ENCODE data around the gene GNL1. TPM values are rescaled to one million over a fixed set of nuclear protein-coding genes. Genes with fewer than 3 reads are reported as not detected.

The GNL1 gene
- total RNA-seq, 5 donors from 2014 or later (not counting 1 experiment from before 2014, with no cell fraction given), result 65.5 to 167 (median 72.9) TPM

DNA sequence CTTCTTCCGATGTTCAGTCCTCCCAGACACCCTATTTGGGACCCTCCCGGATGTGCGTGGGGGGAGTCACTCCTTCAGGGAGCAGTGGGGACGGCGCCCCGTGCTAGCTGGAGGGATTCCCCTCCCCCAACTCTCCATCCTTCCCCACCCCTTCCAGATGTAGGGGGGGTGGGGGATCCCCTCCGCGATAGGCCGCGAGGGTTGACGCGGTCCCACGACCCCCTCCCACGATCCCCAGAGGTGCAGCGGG lies 548 bp downstream of the GNL1 start:
- peaks cover 18 to 39% of the 10 kb centered on the region in 2 donors for H3K36me3 ChIP-seq (ENCODE audit: control insufficient read depth in 2 of 2, extremely low read depth in 1 of 2, insufficient read depth in 1 of 2, low read length in 1 of 2)
- DNase-seq (no peak), ATAC-seq (replicated peaks in 1 of 4) (no peak)
- CTCF ChIA-PET, result interaction anchor here in 1 of 2 donors (0.6 to 2.5 kb wide), 3 partner anchors 11 to 175 kb away, joined by 3 to 17 read pairs (median 3); no protein-coding TSS in a partner anchor
- POLR2A ChIA-PET, result interaction anchor here (0.6 to 2.5 kb wide), 6 partner anchors 11 to 65 kb away, joined by 3 to 21 read pairs (median 6); partner anchors contain the start of gene ABCF1 (in 1 of the 2)
- Mint-ChIP-seq H3K36me3 (peaks cover 34% of the 10 kb centered on the region), H3K27me3 (no peaks in the 10 kb centered on the region), H3K4me1 (peaks cover 50 to 51% (median 50%) of the 10 kb centered on the region in 3 donors), H3K9me3 (no peaks in the 10 kb centered on the region), H3K4me3 (peak overlapping the region; percentile 98 to 100 (median 98)), H3K27ac (peak overlapping the region; percentile 99 to 100)
- H3K27ac ChIP-seq (ENCODE audit: low read length), result peak overlapping the region; percentile 98
- H3K4me1 ChIP-seq (ENCODE audit: control insufficient read depth in 1 of 2, extremely low read depth in 1 of 2, insufficient read depth in 2 of 2, low read length in 2 of 2), result peaks cover 19 to 28% of the 10 kb centered on the region in 2 experiments
- peak overlapping the region; percentile 95 to 97 for H3K4me3 ChIP-seq (ENCODE audit: control insufficient read depth in 1 of 2, extremely low read depth in 1 of 2, low read length in 1 of 2)
- 0% methylated on average over 2 of the region's 15 CpGs for WGBS (ENCODE audit: insufficient coverage)
- H3K27me3 ChIP-seq (replicated peaks in 1 of 2; ENCODE audit: control insufficient read depth in 2 of 2, extremely low read depth in 1 of 2, insufficient read depth in 2 of 2, low read length in 1 of 2), result no peaks in the 10 kb centered on the region
- no peaks in the 10 kb centered on the region for H3K9me3 ChIP-seq

DNA sequence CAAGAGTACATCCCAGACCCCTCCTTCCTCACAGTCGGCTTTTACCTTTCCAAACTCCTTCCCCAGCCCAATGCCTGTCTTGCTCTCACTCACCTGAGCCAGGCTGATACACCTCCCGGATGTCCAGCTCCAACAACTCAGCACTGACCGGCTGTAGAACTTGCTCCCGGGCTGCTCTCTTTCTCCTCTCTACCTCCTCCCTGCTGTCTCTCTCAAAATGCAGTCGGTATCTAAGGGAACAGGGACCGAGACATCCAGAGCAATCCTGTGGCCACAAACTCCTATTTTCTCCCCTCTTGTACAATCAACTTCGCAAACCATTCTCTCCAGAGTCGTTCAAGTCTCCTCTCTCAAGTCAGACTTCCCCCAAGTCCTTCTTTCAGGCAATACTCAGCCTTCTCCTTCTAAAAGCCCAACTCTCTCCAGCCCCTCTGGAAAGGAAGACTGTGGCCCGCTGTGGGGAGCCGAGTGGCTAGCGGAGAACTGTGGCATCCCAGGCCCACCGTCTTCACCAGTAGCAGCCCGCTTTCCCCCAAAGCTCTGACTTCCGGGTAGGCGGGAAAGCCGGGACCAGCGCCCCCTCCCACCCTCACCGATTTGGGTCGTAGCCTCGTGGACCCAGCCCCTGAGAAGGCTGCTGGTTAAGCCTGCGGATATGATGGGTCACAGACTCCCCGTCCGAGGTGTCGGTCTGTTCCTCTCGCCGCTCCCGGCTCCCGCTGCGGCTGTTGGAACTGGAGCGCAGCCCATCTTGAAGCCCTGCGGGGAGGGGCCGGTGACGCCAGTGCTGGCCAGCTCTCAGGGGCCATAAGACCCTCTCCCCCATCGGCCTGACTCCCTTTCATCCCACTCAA lies 1.1 kb downstream of the GNL1 start:
- peak in 4 of 35 experiments; percentile 9 to 16 (median 13) for DNase-seq
- H3K9me3 Mint-ChIP-seq, result no peaks in the 10 kb centered on the region
- WGBS (ENCODE audit: insufficient coverage), result 24% methylated on average over 30 of the region's 34 CpGs
- H3K9me3 ChIP-seq, result no peaks in the 10 kb centered on the region
- H3K27me3 Mint-ChIP-seq, result no peaks in the 10 kb centered on the region
- H3K27ac Mint-ChIP-seq, result peak overlapping the region; percentile 99 to 100
- no peaks in the 10 kb centered on the region for H3K27me3 ChIP-seq (replicated peaks in 1 of 2; ENCODE audit: control insufficient read depth in 2 of 2, extremely low read depth in 1 of 2, insufficient read depth in 2 of 2, low read length in 1 of 2)
- H3K27ac ChIP-seq (ENCODE audit: low read length), result peak overlapping the region; percentile 98
- peak overlapping the region; percentile 95 to 97 for H3K4me3 ChIP-seq (ENCODE audit: control insufficient read depth in 1 of 2, extremely low read depth in 1 of 2, low read length in 1 of 2)
- POLR2A ChIA-PET, result interaction anchor here (0.5 to 2.5 kb wide), 9 partner anchors 10 to 173 kb away, joined by 3 to 21 read pairs (median 4); partner anchors contain the start of gene ABCF1 (in 1 of the 2)
- no peak for ATAC-seq (replicated peaks in 1 of 4)
- peaks cover 39% of the 10 kb centered on the region for H3K36me3 Mint-ChIP-seq
- H3K4me1 Mint-ChIP-seq, result peaks cover 47 to 50% (median 50%) of the 10 kb centered on the region in 3 donors
- CTCF ChIA-PET, result interaction anchor here in 1 of 2 donors (0.6 to 2.8 kb wide), 5 partner anchors 10 to 176 kb away, joined by 3 to 17 read pairs (median 9); no protein-coding TSS in a partner anchor
- peaks cover 19 to 28% of the 10 kb centered on the region in 2 experiments for H3K4me1 ChIP-seq (ENCODE audit: control insufficient read depth in 1 of 2, extremely low read depth in 1 of 2, insufficient read depth in 2 of 2, low read length in 2 of 2)
- H3K4me3 Mint-ChIP-seq, result peak overlapping the region; percentile 98 to 100 (median 98)
- H3K36me3 ChIP-seq (ENCODE audit: control insufficient read depth in 2 of 2, extremely low read depth in 1 of 2, insufficient read depth in 1 of 2, low read length in 1 of 2), result peaks cover 19 to 44% of the 10 kb centered on the region in 2 donors

GRCh38 chr6:30554404-30554803 lies 1.9 kb downstream of the GNL1 start:
- no peak overlapping the region for H3K27ac ChIP-seq (ENCODE audit: low read length)

DNA sequence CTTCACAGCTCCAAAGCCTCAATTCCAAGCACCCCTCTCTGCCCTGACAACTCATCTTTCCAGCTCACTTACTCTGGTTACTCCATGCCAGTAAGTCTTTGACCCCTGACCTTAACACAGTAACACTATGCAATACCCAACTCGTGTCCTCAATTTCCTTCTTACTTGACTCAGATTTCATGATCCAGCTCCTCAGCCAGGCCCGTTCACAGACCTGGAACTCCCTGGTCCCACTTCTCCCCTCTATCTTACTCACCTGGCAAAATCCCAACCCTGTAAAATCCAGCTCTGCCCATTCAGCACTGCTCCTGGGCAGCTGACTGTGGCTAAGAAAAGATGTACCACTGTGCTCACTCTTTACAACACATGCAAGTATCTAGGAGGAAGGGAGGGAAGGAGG lies 7.9 kb downstream of the GNL1 start:
- 100% methylated on average over 2 of the region's 2 CpGs for WGBS (ENCODE audit: insufficient coverage)
- peaks cover 25 to 58% of the 10 kb centered on the region in 2 donors for H3K36me3 ChIP-seq (ENCODE audit: control insufficient read depth in 2 of 2, extremely low read depth in 1 of 2, insufficient read depth in 1 of 2, low read length in 1 of 2)
- H3K4me3 ChIP-seq (ENCODE audit: control insufficient read depth in 1 of 2, extremely low read depth in 1 of 2, low read length in 1 of 2), result no peak overlapping the region
- Mint-ChIP-seq H3K9me3 (no peaks in the 10 kb centered on the region), H3K36me3 (peaks cover 46% of the 10 kb centered on the region), H3K4me1 (peaks cover 16 to 26% (median 20%) of the 10 kb centered on the region in 3 donors), H3K27me3 (no peaks in the 10 kb centered on the region), H3K4me3 (no peak overlapping the region), H3K27ac (peak overlapping the region in 1 of 2 donors; percentile 19)
- ATAC-seq (replicated peaks in 1 of 4), result no peak
- no peaks in the 10 kb centered on the region for H3K9me3 ChIP-seq
- DNase-seq, result no peak
- H3K27me3 ChIP-seq (replicated peaks in 1 of 2; ENCODE audit: control insufficient read depth in 2 of 2, extremely low read depth in 1 of 2, insufficient read depth in 2 of 2, low read length in 1 of 2), result no peaks in the 10 kb centered on the region
- H3K27ac ChIP-seq (ENCODE audit: low read length), result no peak overlapping the region
- POLR2A ChIA-PET, result interaction anchor here (0.5 to 1.3 kb wide), 3 partner anchors 32 to 131 kb away, joined by 3 to 6 read pairs (median 3); no protein-coding TSS in a partner anchor
- CTCF ChIA-PET, result no interaction called here
- peaks cover 13 to 16% of the 10 kb centered on the region in 2 experiments for H3K4me1 ChIP-seq (ENCODE audit: control insufficient read depth in 1 of 2, extremely low read depth in 1 of 2, insufficient read depth in 2 of 2, low read length in 2 of 2)

More at GRCh38 chr6:30554404-30554803, 1.9 kb downstream of the GNL1 start:
- H3K4me3 ChIP-seq (ENCODE audit: control insufficient read depth in 1 of 2, extremely low read depth in 1 of 2, low read length in 1 of 2), result no peak overlapping the region
- Mint-ChIP-seq H3K27me3 (no peaks in the 10 kb centered on the region), H3K9me3 (no peaks in the 10 kb centered on the region), H3K36me3 (peaks cover 44% of the 10 kb centered on the region), H3K4me3 (peak overlapping the region; percentile 98 to 100 (median 98)), H3K27ac (peak overlapping the region; percentile 20 to 100), H3K4me1 (peaks cover 39 to 47% (median 43%) of the 10 kb centered on the region in 3 donors)
- CTCF ChIA-PET, result interaction anchor here (0.6 to 2.8 kb wide), 3 partner anchors 9 to 14 kb away, joined by 5 to 11 read pairs (median 9); no protein-coding TSS in a partner anchor
- ATAC-seq (replicated peaks in 1 of 4) (no peak), DNase-seq (no peak)
- H3K9me3 ChIP-seq, result no peaks in the 10 kb centered on the region
- H3K4me1 ChIP-seq (ENCODE audit: control insufficient read depth in 1 of 2, extremely low read depth in 1 of 2, insufficient read depth in 2 of 2, low read length in 2 of 2), result peaks cover 17 to 28% of the 10 kb centered on the region in 2 experiments
- WGBS (ENCODE audit: insufficient coverage), result 94% methylated on average over 3 of the region's 4 CpGs
- no peaks in the 10 kb centered on the region for H3K27me3 ChIP-seq (replicated peaks in 1 of 2; ENCODE audit: control insufficient read depth in 2 of 2, extremely low read depth in 1 of 2, insufficient read depth in 2 of 2, low read length in 1 of 2)
- POLR2A ChIA-PET, result interaction anchor here in 1 of 2 donors (0.7 to 1.3 kb wide), 3 partner anchors 10 to 53 kb away, joined by 3 read pairs; partner anchors contain the start of gene ABCF1
- H3K36me3 ChIP-seq (ENCODE audit: control insufficient read depth in 2 of 2, extremely low read depth in 1 of 2, insufficient read depth in 1 of 2, low read length in 1 of 2), result peaks cover 19 to 47% of the 10 kb centered on the region in 2 donors

DNA sequence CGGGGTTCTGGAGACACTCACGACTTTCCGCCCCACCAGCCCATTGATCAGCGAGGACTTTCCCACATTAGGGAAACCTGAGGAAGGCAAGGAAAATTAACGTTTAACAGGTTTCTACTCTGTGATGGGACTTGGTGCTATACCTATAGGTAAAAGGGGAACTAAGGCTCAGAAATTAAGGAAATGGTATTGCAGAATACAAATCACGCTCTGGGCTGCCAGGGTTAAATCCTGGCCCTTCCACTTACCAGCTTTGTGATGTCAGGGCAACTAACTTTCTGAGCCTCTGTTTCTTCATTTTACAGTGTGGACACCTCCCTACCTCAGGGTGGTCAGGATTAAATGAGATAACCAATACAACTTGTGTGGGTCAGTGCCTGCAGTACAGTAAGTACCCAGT lies 8.8 kb downstream of the GNL1 start:
- no peak for ATAC-seq (replicated peaks in 1 of 4)
- peaks cover 22 to 24% of the 10 kb centered on the region in 2 experiments for H3K4me1 ChIP-seq (ENCODE audit: control insufficient read depth in 1 of 2, extremely low read depth in 1 of 2, insufficient read depth in 2 of 2, low read length in 2 of 2)
- DNase-seq, result no peak
- H3K27me3 ChIP-seq (replicated peaks in 1 of 2; ENCODE audit: control insufficient read depth in 2 of 2, extremely low read depth in 1 of 2, insufficient read depth in 2 of 2, low read length in 1 of 2), result no peaks in the 10 kb centered on the region
- Mint-ChIP-seq H3K36me3 (peaks cover 38% of the 10 kb centered on the region), H3K4me3 (no peak overlapping the region), H3K27ac (no peak overlapping the region), H3K4me1 (peaks cover 24 to 34% (median 27%) of the 10 kb centered on the region in 3 donors), H3K27me3 (no peaks in the 10 kb centered on the region), H3K9me3 (no peaks in the 10 kb centered on the region)
- 80% methylated on average over 1 of the region's 6 CpGs for WGBS (ENCODE audit: insufficient coverage)
- H3K36me3 ChIP-seq (ENCODE audit: control insufficient read depth in 2 of 2, extremely low read depth in 1 of 2, insufficient read depth in 1 of 2, low read length in 1 of 2), result peaks cover 21 to 49% of the 10 kb centered on the region in 2 donors
- H3K4me3 ChIP-seq (ENCODE audit: control insufficient read depth in 1 of 2, extremely low read depth in 1 of 2, low read length in 1 of 2), result no peak overlapping the region
- no peaks in the 10 kb centered on the region for H3K9me3 ChIP-seq
- ChIA-PET POLR2A (interaction anchor here in 1 of 2 donors (0.6 kb wide), 1 partner anchor 15 kb away, joined by 3 read pairs; no protein-coding TSS in a partner anchor), CTCF (interaction anchor here in 1 of 2 donors (0.5 to 0.6 kb wide), 2 partner anchors 37 to 80 kb away, joined by 4 read pairs; no protein-coding TSS in a partner anchor)
- H3K27ac ChIP-seq (ENCODE audit: low read length), result no peak overlapping the region

Measured in T-cell (primary cell).